ENCODE data around the gene ARSB.

The ARSB gene

GRCh38 chr5:78830528-78831046 lies 154.5 kb downstream of the ARSB start:
- DNase-seq, result no peak

- no peak for DNase-seq
Observed at GRCh38 chr5:78829811-78830527, 155.1 kb downstream of the ARSB start.

- no peak for DNase-seq
Observed at GRCh38 chr5:78827725-78828124, 157.4 kb downstream of the ARSB start.

GRCh38 chr5:78824831-78825281 lies 160.3 kb downstream of the ARSB start:
- no peak for DNase-seq

- DNase-seq, result no peak
Observed at GRCh38 chr5:78823196-78823595, 161.9 kb downstream of the ARSB start.

GRCh38 chr5:78821536-78822021 lies 163.5 kb downstream of the ARSB start:
- no peak for DNase-seq

GRCh38 chr5:78819707-78820106 lies 165.4 kb downstream of the ARSB start:
- no peak for DNase-seq

- DNase-seq, result no peak
Observed at GRCh38 chr5:78819166-78819565, 165.9 kb downstream of the ARSB start.

GRCh38 chr5:78816143-78816765 lies 168.9 kb downstream of the ARSB start:
- DNase-seq, result no peak

GRCh38 chr5:78813906-78814530 lies 171.1 kb downstream of the ARSB start:
- no peak for DNase-seq

GRCh38 chr5:78813286-78813685 lies 171.8 kb downstream of the ARSB start:
- no peak for DNase-seq

GRCh38 chr5:78811866-78812265 lies 173.2 kb downstream of the ARSB start:
- DNase-seq, result no peak

- DNase-seq, result no peak
Observed at GRCh38 chr5:78811121-78811817, 173.8 kb downstream of the ARSB start.

GRCh38 chr5:78810098-78810920 lies 174.8 kb downstream of the ARSB start:
- DNase-seq, result no peak

- no peak for DNase-seq
Observed at GRCh38 chr5:78809444-78809843, 175.7 kb downstream of the ARSB start.

- no peak for DNase-seq
Observed at GRCh38 chr5:78808818-78809217, 176.3 kb downstream of the ARSB start.

- no peak for DNase-seq
Observed at GRCh38 chr5:78808380-78808779, 176.7 kb downstream of the ARSB start.

GRCh38 chr5:78806544-78806943 lies 178.6 kb downstream of the ARSB start:
- no peak for DNase-seq

- DNase-seq, result no peak
Observed at GRCh38 chr5:78805474-78806124, 179.5 kb downstream of the ARSB start.

- no peak for DNase-seq
Observed at GRCh38 chr5:78804995-78805394, 180.1 kb downstream of the ARSB start.

- no peak for DNase-seq
Observed at GRCh38 chr5:78803941-78804340, 181.2 kb downstream of the ARSB start.

GRCh38 chr5:78803353-78803752 lies 181.8 kb downstream of the ARSB start:
- DNase-seq, result no peak
